K562 (cell line): Measurements from ENCODE around the gene POU2F3. TPM values are rescaled to one million over a fixed set of nuclear protein-coding genes. Genes with fewer than 3 reads are reported as not detected.

ENCODE experiments used
- CBX5 ChIP-seq: IDR thresholded peaks from 2 replicates; pipeline ENCODE4 v1.6.1; 2014; ENCODE audit warnings: low read depth, borderline replicate concordance
- FOXJ3 ChIP-seq: sonication (generic); formaldehyde crosslinking; IDR thresholded peaks from 2 replicates; pipeline ENCODE4 v1.4.0; 2020; ENCODE audit warnings: mild to moderate bottlenecking, missing genetic modification reagents
- IFI16 ChIP-seq: fragments of 250-450 bp; sonication (Bioruptor Pico); IDR thresholded peaks from 2 replicates; pipeline ENCODE4 v2.1.2; 2022; ENCODE audit warnings: mild to moderate bottlenecking, inconsistent platforms
- MCM5 ChIP-seq: fragments of 450-650 bp; IDR thresholded peaks from 2 replicates; pipeline ENCODE4 v1.6.1; 2016; ENCODE audit warnings: low read depth
- POLR2A ChIP-seq: fragments of 450-650 bp; conservative IDR thresholded peaks from 2 replicates; pipeline ENCODE4 v1.6.1; 2016
- POLR3A ChIP-seq: IDR thresholded peaks from 2 replicates; pipeline ENCODE4 v1.6.1; 2011; ENCODE audit warnings: borderline replicate concordance, mild to moderate bottlenecking, moderate library complexity; ENCODE audit not compliant: insufficient read length, insufficient read depth; ENCODE audit errors: extremely low read depth
- PTBP1 ChIP-seq: fragments of 200-400 bp; formaldehyde crosslinking; IDR thresholded peaks from 2 replicates; pipeline ENCODE4 v1.6.1; 2017; ENCODE audit warnings: low read depth, low read length
- RAD51 ChIP-seq: fragments of 450-650 bp; IDR thresholded peaks from 2 replicates; pipeline ENCODE4 v1.7.1; 2016; ENCODE audit warnings: low read depth, mild to moderate bottlenecking, borderline replicate concordance
- RB1 ChIP-seq: fragments of 450-650 bp; IDR thresholded peaks from 2 replicates; pipeline ENCODE4 v1.6.1; 2017; ENCODE audit warnings: low read depth, mild to moderate bottlenecking
- SAP30 ChIP-seq: fragments of 200-600 bp; sonication (generic); IDR thresholded peaks from 2 replicates; pipeline ENCODE4 v1.6.1; 2012; ENCODE audit warnings: borderline replicate concordance, low read depth, mild to moderate bottlenecking, moderate library complexity, low read length, control low read depth, inconsistent platforms; ENCODE audit not compliant: insufficient read depth, poor library complexity, severe bottlenecking
- SMARCC2 ChIP-seq: fragments of 450-650 bp; IDR thresholded peaks from 2 replicates; pipeline ENCODE4 v1.6.1; 2017; ENCODE audit warnings: antibody characterized with exemption, moderate library complexity, mild to moderate bottlenecking, low read depth
- SRSF1 ChIP-seq: fragments of 200-400 bp; formaldehyde crosslinking; IDR thresholded peaks from 2 replicates; pipeline ENCODE4 v1.6.1; 2017; ENCODE audit warnings: mild to moderate bottlenecking, low read depth, low read length, moderate library complexity
- SRSF3 ChIP-seq: fragments of 200-400 bp; formaldehyde crosslinking; IDR thresholded peaks from 2 replicates; pipeline ENCODE4 v1.6.1; 2016; ENCODE audit warnings: mild to moderate bottlenecking, low read length, moderate library complexity; ENCODE audit not compliant: insufficient read depth
- TAF9B ChIP-seq: fragments of 450-650 bp; IDR thresholded peaks from 2 replicates; pipeline ENCODE4 v1.6.1; 2018; ENCODE audit warnings: mild to moderate bottlenecking; ENCODE audit not compliant: partially characterized antibody
- TFE3 ChIP-seq: fragments of 450-650 bp; formaldehyde crosslinking; IDR thresholded peaks from 2 replicates; pipeline ENCODE4 v1.4.0; 2020; ENCODE audit warnings: mild to moderate bottlenecking, mixed read lengths
- TGIF2 ChIP-seq: sonication (generic); formaldehyde crosslinking; IDR thresholded peaks from 2 replicates; pipeline ENCODE4 v1.8.1; 2022; ENCODE audit warnings: mild to moderate bottlenecking, missing genetic modification reagents, moderate library complexity
- XRCC5 ChIP-seq: fragments of 200-400 bp; formaldehyde crosslinking; IDR thresholded peaks from 2 replicates; pipeline ENCODE4 v1.6.1; 2017; ENCODE audit warnings: low read depth, mild to moderate bottlenecking, low read length
- ZNF583 ChIP-seq: fragments of 250-450 bp; sonication (Bioruptor Pico); IDR thresholded peaks from 2 replicates; pipeline ENCODE4 v1.4.0; 2020
- ZNF589 ChIP-seq: fragments of 200-800 bp; sonication (Bioruptor generic); IDR thresholded peaks from 2 replicates; pipeline ENCODE4 v1.6.1; 2016; ENCODE audit warnings: low read depth, missing genetic modification characterization, missing compliant biosample characterization
- ZNF717 ChIP-seq: fragments of 250-450 bp; sonication (Bioruptor Pico); IDR thresholded peaks from 2 replicates; pipeline ENCODE4 v1.5.0; 2021
- polyA plus RNA-seq, 8 experiments: library from polyadenylated mRNA; depleted of rRNA in 4 of 8; stranded (reverse) in 5 of 8; unstranded in 3 of 8; fragments of >200 nt; fragmentation: Nextera tagmentation in 2 of 8; fragmentation: Illumina TruSeq in 1 of 8; extraction: Ambion mirVana in 2 of 8; extraction: Trizol in 1 of 8; gene quantifications; 2 replicates each; pipeline versions ENCODE4 v1.2.1 to v1.2.3, GENCODE V29; 2011 to 2014; ENCODE audit warnings: inconsistent platforms in 1 of 8, missing spikeins in 1 of 8
- total RNA-seq, 7 experiments: library from RNA; depleted of rRNA in 6 of 7; stranded (reverse); fragments of >200 nt in 6 of 7; fragmentation: Illumina TruSeq in 2 of 7; extraction: Trizol in 2 of 7; gene quantifications; 2 replicates each; pipeline versions ENCODE4 v1.2.1 to v1.2.3, GENCODE V29; 2011 to 2021; ENCODE audit warnings: low replicate concordance in 1 of 7
- TF ChIP-seq, protein P1 (sequence below): fragments of 450-650 bp; IDR thresholded peaks from 2 replicates; pipeline ENCODE4 v1.6.1; 2018; ENCODE audit warnings: mild to moderate bottlenecking, low read depth; ENCODE audit not compliant: partially characterized antibody
- TF ChIP-seq, protein P2 (sequence below), 2 experiments: IDR thresholded peaks; 2 replicates each; pipeline ENCODE4 v1.6.1; 2011; ENCODE audit warnings: borderline replicate concordance in 1 of 2, control low read depth in 1 of 2, low read depth in 1 of 2, low read length in 1 of 2, mild to moderate bottlenecking in 1 of 2, mixed read lengths in 1 of 2, moderate library complexity in 1 of 2; ENCODE audit not compliant: insufficient read depth in 1 of 2, insufficient read length in 1 of 2, poor library complexity in 1 of 2, severe bottlenecking in 1 of 2; ENCODE audit errors: extremely low read depth in 1 of 2
- TF ChIP-seq, protein P3 (sequence below): fragments of 250-450 bp; sonication (Bioruptor Pico); IDR thresholded peaks from 2 replicates; pipeline ENCODE4 v1.8.0; 2021; ENCODE audit warnings: moderate library complexity, mild to moderate bottlenecking, inconsistent platforms
- TF ChIP-seq, protein P4 (sequence below): sonication (generic); formaldehyde crosslinking; IDR thresholded peaks from 2 replicates; pipeline ENCODE4 v1.8.0; 2022; ENCODE audit warnings: missing genetic modification reagents, mild to moderate bottlenecking, borderline replicate concordance

The POU2F3 gene
- total and polyA plus RNA-seq, 9 of the 15 experiments (the other 6 are each of a cell fraction or from before 2014, with no cell fraction given): not detected

GRCh38 chr11:120339394-120339890, 99.5 kb downstream of the POU2F3 start (continued):
- TF ChIP-seq, protein P1, sequence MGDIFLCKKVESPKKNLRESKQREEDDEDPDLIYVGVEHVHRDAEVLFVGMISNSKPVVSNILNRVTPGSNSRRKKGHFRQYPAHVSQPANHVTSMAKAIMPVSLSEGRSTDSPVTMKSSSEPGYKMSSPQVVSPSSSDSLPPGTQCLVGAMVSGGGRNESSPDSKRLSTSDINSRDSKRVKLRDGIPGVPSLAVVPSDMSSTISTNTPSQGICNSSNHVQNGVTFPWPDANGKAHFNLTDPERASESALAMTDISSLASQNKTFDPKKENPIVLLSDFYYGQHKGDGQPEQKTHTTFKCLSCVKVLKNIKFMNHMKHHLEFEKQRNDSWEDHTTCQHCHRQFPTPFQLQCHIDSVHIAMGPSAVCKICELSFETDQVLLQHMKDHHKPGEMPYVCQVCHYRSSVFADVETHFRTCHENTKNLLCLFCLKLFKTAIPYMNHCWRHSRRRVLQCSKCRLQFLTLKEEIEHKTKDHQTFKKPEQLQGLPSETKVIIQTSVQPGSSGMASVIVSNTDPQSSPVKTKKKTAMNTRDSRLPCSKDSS: no peak
- no peak for TF ChIP-seq POLR3A
- no peak for TF ChIP-seq IFI16 (CRISPR knock-in tag)
- TF ChIP-seq XRCC5: no peak
- TF ChIP-seq, protein P2, sequence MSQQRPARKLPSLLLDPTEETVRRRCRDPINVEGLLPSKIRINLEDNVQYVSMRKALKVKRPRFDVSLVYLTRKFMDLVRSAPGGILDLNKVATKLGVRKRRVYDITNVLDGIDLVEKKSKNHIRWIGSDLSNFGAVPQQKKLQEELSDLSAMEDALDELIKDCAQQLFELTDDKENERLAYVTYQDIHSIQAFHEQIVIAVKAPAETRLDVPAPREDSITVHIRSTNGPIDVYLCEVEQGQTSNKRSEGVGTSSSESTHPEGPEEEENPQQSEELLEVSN (IDR thresholded peaks at IDR 0.05; ENCODE audit: borderline replicate concordance in 1 of 2, extremely low read depth in 1 of 2, insufficient read depth in 1 of 2, insufficient read length in 1 of 2, low read depth in 1 of 2, low read length in 1 of 2, poor library complexity in 1 of 2, severe bottlenecking in 1 of 2): no peak
- no peak for TF ChIP-seq PTBP1
- no peak for TF ChIP-seq SAP30
- no peak for TF ChIP-seq CBX5
- peak; percentile 71 for TF ChIP-seq POLR2A
- no peak for TF ChIP-seq ZNF589 (CRISPR knock-in tag)
- no peak for TF ChIP-seq MCM5
- no peak for TF ChIP-seq ZNF583 (CRISPR knock-in tag)
- no peak for TF ChIP-seq SRSF3
- TF ChIP-seq, protein P3, sequence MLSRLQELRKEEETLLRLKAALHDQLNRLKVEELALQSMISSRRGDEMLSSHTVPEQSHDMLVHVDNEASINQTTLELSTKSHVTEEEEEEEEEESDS: no peak
- TF ChIP-seq TFE3 (CRISPR knock-in tag): no peak
- no peak for TF ChIP-seq SRSF1
- no peak for TF ChIP-seq FOXJ3 (CRISPR knock-in tag)
- TF ChIP-seq RAD51: no peak
- TF ChIP-seq, protein P4, sequence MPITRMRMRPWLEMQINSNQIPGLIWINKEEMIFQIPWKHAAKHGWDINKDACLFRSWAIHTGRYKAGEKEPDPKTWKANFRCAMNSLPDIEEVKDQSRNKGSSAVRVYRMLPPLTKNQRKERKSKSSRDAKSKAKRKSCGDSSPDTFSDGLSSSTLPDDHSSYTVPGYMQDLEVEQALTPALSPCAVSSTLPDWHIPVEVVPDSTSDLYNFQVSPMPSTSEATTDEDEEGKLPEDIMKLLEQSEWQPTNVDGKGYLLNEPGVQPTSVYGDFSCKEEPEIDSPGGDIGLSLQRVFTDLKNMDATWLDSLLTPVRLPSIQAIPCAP (CRISPR knock-in tag): no peak
- TF ChIP-seq ZNF717 (CRISPR knock-in tag): no peak
- peak; percentile 72 for TF ChIP-seq TAF9B
- TF ChIP-seq RB1: no peak
- TF ChIP-seq SMARCC2: peak; percentile 63
- TF ChIP-seq TGIF2: no peak
